ENCODE results near the gene PPP2R2C.

PPP2R2C gene

GRCh38 chr4:6297266-6297815, 175.1 kb downstream of the PPP2R2C start:
- in situ Hi-C loops (cut with MboI; ENCODE audit: low sequenced_read_pairs), result no loop called here

GRCh38 chr4:6296026-6296425, 176.4 kb downstream of the PPP2R2C start:
- in situ Hi-C loops (cut with MboI; ENCODE audit: low sequenced_read_pairs), result no loop called here

- in situ Hi-C loops (cut with MboI; ENCODE audit: low sequenced_read_pairs), result no loop called here
Measured at GRCh38 chr4:6295495-6295894, 176.9 kb downstream of the PPP2R2C start.

- in situ Hi-C loops (cut with MboI; ENCODE audit: low sequenced_read_pairs), result no loop called here
Measured at GRCh38 chr4:6294705-6295421, 177.6 kb downstream of the PPP2R2C start.

GRCh38 chr4:6293661-6294060, 178.8 kb downstream of the PPP2R2C start:
- in situ Hi-C loops (cut with MboI; ENCODE audit: low sequenced_read_pairs), result no loop called here

GRCh38 chr4:6293097-6293445, 179.3 kb downstream of the PPP2R2C start:
- in situ Hi-C loops (cut with MboI; ENCODE audit: low sequenced_read_pairs), result no loop called here

- in situ Hi-C loops (cut with MboI; ENCODE audit: low sequenced_read_pairs), result no loop called here
Measured at GRCh38 chr4:6292376-6293096, 179.9 kb downstream of the PPP2R2C start.

- in situ Hi-C loops (cut with MboI; ENCODE audit: low sequenced_read_pairs), result no loop called here
Measured at GRCh38 chr4:6291784-6292297, 180.6 kb downstream of the PPP2R2C start.

GRCh38 chr4:6290769-6291547, 181.5 kb downstream of the PPP2R2C start:
- in situ Hi-C loops (cut with MboI; ENCODE audit: low sequenced_read_pairs), result no loop called here

GRCh38 chr4:6290256-6290655, 182.2 kb downstream of the PPP2R2C start:
- in situ Hi-C loops (cut with MboI; ENCODE audit: low sequenced_read_pairs), result no loop called here

GRCh38 chr4:6288871-6289270, 183.5 kb downstream of the PPP2R2C start:
- in situ Hi-C loops (cut with MboI; ENCODE audit: low sequenced_read_pairs), result no loop called here

- in situ Hi-C loops (cut with MboI; ENCODE audit: low sequenced_read_pairs), result no loop called here
Measured at GRCh38 chr4:6288342-6288741, 184.1 kb downstream of the PPP2R2C start.

- in situ Hi-C loops (cut with MboI; ENCODE audit: low sequenced_read_pairs), result no loop called here
Measured at GRCh38 chr4:6287017-6287788, 185.2 kb downstream of the PPP2R2C start.

- in situ Hi-C loops (cut with MboI; ENCODE audit: low sequenced_read_pairs), result no loop called here
Measured at GRCh38 chr4:6283282-6283681, 189.1 kb downstream of the PPP2R2C start.

GRCh38 chr4:6282314-6282771, 190.1 kb downstream of the PPP2R2C start:
- in situ Hi-C loops (cut with MboI; ENCODE audit: low sequenced_read_pairs), result no loop called here

GRCh38 chr4:6281436-6282313, 190.7 kb downstream of the PPP2R2C start:
- in situ Hi-C loops (cut with MboI; ENCODE audit: low sequenced_read_pairs), result no loop called here

- in situ Hi-C loops (cut with MboI; ENCODE audit: low sequenced_read_pairs), result no loop called here
Measured at GRCh38 chr4:6280365-6280996, 191.9 kb downstream of the PPP2R2C start.

- in situ Hi-C loops (cut with MboI; ENCODE audit: low sequenced_read_pairs), result no loop called here
Measured at GRCh38 chr4:6279582-6280289, 192.7 kb downstream of the PPP2R2C start.
